Ramos (cell line): ENCODE results near the gene UFL1.

Source experiments
- in situ Hi-C: fragments of 300-500 bp; cut with MboI; formaldehyde crosslinking; loops from one replicate; pipeline ENCODE4 v1.14.3; 2022; ENCODE audit warnings: low sequenced_read_pairs; ENCODE audit not compliant: unreplicated experiment

Gene UFL1

DNA sequence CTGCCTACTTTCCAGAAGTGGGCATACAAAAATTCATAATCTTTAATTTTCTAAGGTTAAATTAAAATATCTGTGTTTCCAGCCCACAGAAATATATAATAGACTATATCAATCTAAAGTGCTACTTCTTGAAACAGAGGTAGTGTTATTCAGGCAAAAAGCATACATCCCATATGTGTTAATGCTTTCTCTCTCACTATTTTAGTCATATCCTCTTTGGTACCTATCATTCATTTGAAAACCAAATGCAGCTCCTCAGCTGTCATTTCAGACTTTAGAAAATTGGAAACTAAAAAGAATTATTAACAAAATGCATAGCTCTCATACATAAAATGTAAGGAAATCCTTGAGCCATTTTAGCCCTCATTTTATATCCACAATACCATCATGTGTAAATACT is 42.2 kb downstream of the UFL1 start:
- in situ Hi-C loops = no loop called here

DNA sequence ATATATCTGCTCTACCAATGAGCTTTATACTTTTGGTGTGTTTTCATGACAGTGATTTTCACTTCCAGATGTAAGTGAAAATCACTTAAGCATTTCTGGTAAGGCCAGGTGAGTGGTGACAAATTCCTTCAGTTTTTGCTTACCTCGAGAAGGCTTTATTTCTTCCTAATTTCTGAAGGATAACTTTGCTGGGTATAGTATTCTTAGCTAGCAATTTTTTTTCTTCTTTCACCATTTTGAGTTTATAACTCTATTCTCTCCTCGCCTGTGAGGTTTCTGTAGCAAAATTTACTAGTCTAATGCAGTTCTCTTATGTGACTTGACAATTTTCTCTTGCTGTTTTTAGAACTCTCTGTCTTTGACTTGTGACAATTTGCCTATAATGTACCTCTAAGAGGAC is 48.4 kb downstream of the UFL1 start:
- in situ Hi-C loops = no loop called here

DNA sequence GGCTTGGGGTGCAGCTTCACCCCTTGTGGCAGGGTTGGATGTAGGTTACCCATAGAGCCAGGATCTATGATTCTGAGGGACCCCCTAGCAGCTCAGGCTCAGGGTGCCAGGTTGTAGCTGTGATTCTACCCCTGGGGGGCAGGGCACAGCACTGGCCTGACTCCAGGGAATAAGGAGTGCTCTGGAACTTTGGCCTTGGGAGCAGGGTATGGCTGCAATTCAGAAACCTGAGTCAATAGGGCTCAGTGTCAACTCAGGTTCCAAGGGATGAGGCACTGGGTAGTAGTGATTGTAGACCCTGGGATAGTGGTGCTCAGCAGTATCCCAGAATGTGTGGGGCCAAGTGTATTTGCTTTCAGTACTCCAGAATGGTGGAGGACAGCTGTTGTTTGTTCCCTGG is 49.9 kb downstream of the UFL1 start:
- in situ Hi-C loops = no loop called here

DNA sequence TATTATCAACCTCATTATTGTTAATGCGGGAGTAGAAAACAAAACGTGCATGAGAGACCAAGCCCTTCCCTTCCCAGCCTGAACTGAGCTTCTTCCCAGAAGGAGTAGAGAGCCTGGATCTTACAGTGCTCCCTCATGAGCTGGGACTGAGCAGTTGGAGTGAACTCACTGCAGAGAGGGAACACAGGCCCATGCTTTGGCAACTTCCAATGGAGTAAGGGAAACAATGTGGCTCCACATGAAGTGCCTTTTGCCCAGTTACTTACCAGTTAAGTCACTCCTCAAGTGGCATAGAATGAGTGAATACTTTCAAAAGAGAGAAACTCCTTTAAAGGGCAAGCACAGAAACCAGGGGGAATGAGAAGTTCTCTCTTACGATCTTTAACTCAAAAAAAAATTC is 53.8 kb downstream of the UFL1 start:
- in situ Hi-C loops = no loop called here

DNA sequence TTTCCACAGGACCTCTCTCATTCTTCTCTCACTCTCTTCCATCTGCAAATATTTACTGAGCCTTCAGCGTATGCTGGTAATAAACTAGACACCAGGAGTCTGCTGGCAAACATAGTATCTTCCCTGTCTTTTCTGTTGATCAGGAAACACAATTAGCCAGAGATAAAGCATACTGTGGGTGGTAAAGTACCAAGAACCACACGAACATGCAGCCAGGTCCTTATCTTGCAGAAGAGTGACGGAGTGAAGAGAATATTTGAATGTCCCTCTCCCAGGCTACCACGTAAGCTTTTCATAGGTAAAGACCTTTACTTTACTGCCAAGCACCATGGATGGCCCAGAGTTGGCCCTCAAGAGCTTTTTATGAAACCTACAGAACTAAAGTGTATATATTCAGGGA is 54.6 kb downstream of the UFL1 start:
- in situ Hi-C loops = no loop called here

DNA sequence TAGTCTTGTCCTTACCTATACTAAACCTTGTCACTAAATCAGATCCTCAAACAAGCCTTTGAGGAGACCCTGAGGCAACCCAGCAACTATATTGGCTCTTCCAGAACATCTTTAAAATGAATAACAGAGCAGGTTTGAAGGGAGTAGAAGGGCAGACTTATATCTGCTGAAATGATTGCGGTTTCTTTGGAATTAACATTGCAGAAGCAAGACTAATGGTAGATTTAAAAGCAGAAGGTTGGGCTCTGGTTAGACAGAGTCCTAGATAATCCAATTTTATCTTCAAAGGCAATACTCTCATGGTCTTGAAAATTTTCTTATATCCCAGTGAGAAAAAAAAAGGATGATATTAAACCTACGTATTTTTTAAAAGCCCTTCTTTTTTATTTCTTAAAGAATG is 60.4 kb downstream of the UFL1 start:
- in situ Hi-C loops = no loop called here

DNA sequence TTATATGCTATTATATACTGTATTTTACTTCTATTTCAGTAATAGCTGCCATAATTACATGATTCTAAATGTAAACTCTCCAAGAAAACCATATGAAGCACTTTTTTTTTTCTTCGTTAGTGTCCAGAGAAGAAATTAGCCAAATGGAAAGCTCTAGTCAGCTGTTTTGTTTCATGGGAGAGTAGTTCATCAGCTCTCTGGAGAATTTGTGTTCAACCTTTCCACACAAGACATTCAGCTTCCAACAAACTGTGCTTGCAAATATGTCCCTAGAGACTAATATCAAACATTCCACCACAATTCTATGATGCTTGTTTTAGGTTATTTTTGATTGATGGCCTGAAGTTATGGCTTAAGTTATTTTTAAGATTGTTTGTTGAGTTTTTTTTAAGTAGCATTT is 60.8 kb downstream of the UFL1 start:
- in situ Hi-C loops = no loop called here

DNA sequence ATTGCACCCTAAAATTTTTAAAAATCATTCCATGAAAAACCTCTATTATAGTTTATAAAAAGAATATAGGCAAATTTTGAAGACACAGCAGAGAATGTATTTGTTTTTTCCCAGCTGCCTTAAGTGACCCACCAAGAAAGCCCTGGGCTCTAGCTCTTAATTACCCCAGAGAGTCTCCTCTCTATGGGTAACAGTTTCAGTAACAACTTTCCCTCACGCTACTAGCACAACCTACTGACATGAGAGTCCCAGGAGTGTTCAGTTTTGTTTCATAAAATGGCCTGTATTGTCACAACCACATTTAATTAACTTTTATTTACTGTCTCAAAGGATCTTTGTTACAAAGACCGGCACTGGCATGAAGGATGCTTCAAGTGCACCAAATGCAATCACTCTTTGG is 82.8 kb downstream of the UFL1 start:
- in situ Hi-C loops = no loop called here
